OCI-LY7 (cell line): ENCODE data around the gene PLXNB2.

Source experiments
- EZH2phosphoT487 ChIP-seq: fragments of 200-600 bp; sonication (generic); IDR thresholded peaks from 2 replicates; pipeline ENCODE4 v1.6.1; 2018; ENCODE audit warnings: low read depth, borderline replicate concordance, mild to moderate bottlenecking, mixed run types, antibody characterized with exemption, low read length, moderate library complexity, mixed read lengths
- TF ChIP-seq, protein P1 (sequence below): fragments of 200-600 bp; sonication (generic); conservative IDR thresholded peaks from 2 replicates; pipeline ENCODE4 v1.5.1; 2014; ENCODE audit warnings: mild to moderate bottlenecking, antibody characterized with exemption, low read length, moderate library complexity, mixed read lengths

DNA sequence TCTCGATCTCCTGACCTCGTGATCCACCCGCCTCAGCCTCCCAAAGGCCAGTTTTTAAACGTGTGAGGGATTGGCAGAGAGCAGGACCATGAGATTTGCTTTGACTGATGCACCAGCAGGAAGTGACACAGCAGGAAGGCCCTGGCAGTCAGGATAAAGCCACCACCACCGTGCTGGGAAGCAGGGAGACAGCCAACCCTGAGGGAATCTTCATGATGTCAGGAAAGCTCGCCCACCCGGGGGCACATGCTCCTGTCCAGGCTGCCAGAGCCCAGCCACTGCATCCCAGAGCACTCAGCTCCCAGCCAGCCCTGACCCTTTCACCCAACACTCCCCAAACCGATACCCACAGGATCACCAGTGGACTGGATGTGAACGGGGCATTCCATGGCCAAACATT, 68.7 kb downstream of the PLXNB2 start:
- TF ChIP-seq, protein P1, sequence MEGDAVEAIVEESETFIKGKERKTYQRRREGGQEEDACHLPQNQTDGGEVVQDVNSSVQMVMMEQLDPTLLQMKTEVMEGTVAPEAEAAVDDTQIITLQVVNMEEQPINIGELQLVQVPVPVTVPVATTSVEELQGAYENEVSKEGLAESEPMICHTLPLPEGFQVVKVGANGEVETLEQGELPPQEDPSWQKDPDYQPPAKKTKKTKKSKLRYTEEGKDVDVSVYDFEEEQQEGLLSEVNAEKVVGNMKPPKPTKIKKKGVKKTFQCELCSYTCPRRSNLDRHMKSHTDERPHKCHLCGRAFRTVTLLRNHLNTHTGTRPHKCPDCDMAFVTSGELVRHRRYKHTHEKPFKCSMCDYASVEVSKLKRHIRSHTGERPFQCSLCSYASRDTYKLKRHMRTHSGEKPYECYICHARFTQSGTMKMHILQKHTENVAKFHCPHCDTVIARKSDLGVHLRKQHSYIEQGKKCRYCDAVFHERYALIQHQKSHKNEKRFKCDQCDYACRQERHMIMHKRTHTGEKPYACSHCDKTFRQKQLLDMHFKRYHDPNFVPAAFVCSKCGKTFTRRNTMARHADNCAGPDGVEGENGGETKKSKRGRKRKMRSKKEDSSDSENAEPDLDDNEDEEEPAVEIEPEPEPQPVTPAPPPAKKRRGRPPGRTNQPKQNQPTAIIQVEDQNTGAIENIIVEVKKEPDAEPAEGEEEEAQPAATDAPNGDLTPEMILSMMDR: no peak
- no peak for TF ChIP-seq EZH2phosphoT487
